Transverse colon (tissue), 4 donors: ENCODE data around the gene GLP1R. TPM values are rescaled to one million over a fixed set of nuclear protein-coding genes. Genes with fewer than 3 reads are reported as not detected.

ENCODE experiments used
- DNase-seq: peaks from one replicate; pipeline ENCODE4 v3.0.0-alpha.2; 2019
- H3K27ac ChIP-seq, 4 donors: fragments of 200-600 bp; sonication (generic); 2 replicates each; pipeline ENCODE4 v1.5.1; 2016 to 2018; ENCODE audit warnings: inconsistent platforms in 4 of 4
- H3K27me3 ChIP-seq: fragments of 200-600 bp; sonication (generic); 2 replicates; pipeline ENCODE4 v1.5.1; 2017; ENCODE audit warnings: inconsistent platforms
- H3K36me3 ChIP-seq, 4 donors: fragments of 200-600 bp; sonication (generic); 2 replicates each; pipeline ENCODE4 v1.5.1; 2017 to 2019; ENCODE audit warnings: inconsistent platforms in 4 of 4
- H3K4me1 ChIP-seq, 4 donors: fragments of 200-600 bp; sonication (generic); 2 replicates each; pipeline ENCODE4 v1.5.1; 2017 to 2020; ENCODE audit warnings: inconsistent platforms in 4 of 4
- H3K4me3 ChIP-seq, 4 donors: fragments of 200-600 bp; sonication (generic); 1 replicate in 1 of 4; 2 replicates in 3 of 4; pipeline versions ENCODE4 v1.5.1 to v1.6.1; 2017 to 2019; ENCODE audit warnings: inconsistent platforms in 4 of 4
- H3K9me3 ChIP-seq, 2 donors: fragments of 200-600 bp; sonication (generic); 2 replicates each; pipeline ENCODE4 v1.5.1; 2017 to 2019; ENCODE audit warnings: inconsistent platforms in 2 of 2
- CTCF ChIP-seq, 5 experiments: fragments of 200-600 bp in 3 of 5; fragments of 450-650 bp in 2 of 5; sonication (generic) in 3 of 5; IDR thresholded peaks; 1 replicate in 2 of 5; 2 replicates in 3 of 5; pipeline ENCODE4 v1.5.1; 2016 to 2017; ENCODE audit warnings: antibody characterized with exemption in 5 of 5, inconsistent platforms in 3 of 5, mild to moderate bottlenecking in 2 of 5, moderate library complexity in 1 of 5
- WGBS, 2 donors: methylation state at CpG; one replicate each; pipeline ENCODE4 v1.1.5; 2018; ENCODE audit warnings: low coverage in 1 of 2; 5-methylcytosine and 5-hydroxymethylcytosine counted together
- in situ Hi-C, 4 donors: fragments of 200-750 bp; cut with MboI; loops; one replicate each; pipeline versions ENCODE4 v1.15.0 to v1.15.1; 2017; ENCODE audit warnings: low sequenced_read_pairs in 3 of 4, low pct_ligation_motif_present in 1 of 4, low pct_unique_long_range_greater_than_20kb in 1 of 4
- intact Hi-C: fragments of 100-400 bp; cut with DNase I; formaldehyde crosslinking; loops from one replicate; pipeline ENCODE4 v1.15.1; 2023; ENCODE audit warnings: low total_unique reads
- total RNA-seq, 4 donors: library from RNA; depleted of rRNA; stranded (reverse); fragments of >200 nt; gene quantifications; one replicate each; pipeline ENCODE4 v1.1.0, GENCODE V29; 2016

The GLP1R gene
- total RNA-seq, 4 donors from 2014 or later, result not detected

GRCh38 chr6:39137245-39137644, 88.7 kb downstream of the GLP1R start:
- peak; percentile 17 for DNase-seq
- intact Hi-C loops, result no loop called here
- no peaks in the 10 kb centered on the region for H3K9me3 ChIP-seq
- no peak overlapping the region for H3K27ac ChIP-seq
- H3K4me1 ChIP-seq, result no peaks in the 10 kb centered on the region
- H3K4me3 ChIP-seq, result no peak overlapping the region
- WGBS, 2 donors, result 10 to 18% methylated on average over 2 of the region's 2 CpGs
- TF ChIP-seq CTCF (IDR thresholded peaks at IDR 0.05), result no peak
- in situ Hi-C loops, result no loop called here
- no peaks in the 10 kb centered on the region for H3K36me3 ChIP-seq
- H3K27me3 ChIP-seq, result peaks cover 6% of the 10 kb centered on the region

Other genes starting within 250 kb of the GLP1R start
- gene SAYSD1, start 66.4 kb downstream of the GLP1R start, total RNA-seq, result 10 to 100 TPM in 3 of 4 donors, 1 to 10 TPM in 1; 2.2 to 30.7 (median 21.1) TPM
- gene KCNK5, start 180.7 kb downstream of the GLP1R start, total RNA-seq, result 10 to 100 TPM in 3 of 4 donors, 1 to 10 TPM in 1; 9.6 to 86.0 (median 64.5) TPM